Heart left ventricle (tissue), 16 donors: ENCODE data around the gene SUGCT. TPM values are rescaled to one million over a fixed set of nuclear protein-coding genes. Genes with fewer than 3 reads are reported as not detected.

Experiments
- ATAC-seq, 4 donors: fragments of 200-7000 bp; cut with Tn5 transposase; one replicate each; pipeline ENCODE4 v1.9.1; 2020 to 2022; ENCODE audit warnings: moderate library complexity in 4 of 4, mild to moderate bottlenecking in 3 of 4, moderate number of reproducible peaks in 1 of 4
- DNase-seq, 5 donors: peaks; one replicate each; pipeline ENCODE4 v3.0.0-alpha.2; 2020
- H3K27ac ChIP-seq, 12 donors: fragments of 200-600 bp; sonication (generic) in 4 of 12; one replicate each; pipeline versions ENCODE4 v1.5.0 to v1.8.0; 2016 to 2022; ENCODE audit warnings: mild to moderate bottlenecking in 2 of 12
- H3K27me3 ChIP-seq, 9 donors: fragments of 200-600 bp; sonication (generic) in 2 of 9; one replicate each; pipeline versions ENCODE4 v1.5.1 to v1.8.0; 2016 to 2022; ENCODE audit warnings: mild to moderate bottlenecking in 3 of 9
- H3K36me3 ChIP-seq, 9 donors: fragments of 200-600 bp; sonication (generic) in 2 of 9; one replicate each; pipeline versions ENCODE4 v1.5.0 to v1.8.0; 2018 to 2022; ENCODE audit warnings: mild to moderate bottlenecking in 2 of 9
- H3K4me1 ChIP-seq, 12 donors: fragments of 200-600 bp; sonication (generic) in 4 of 12; one replicate each; pipeline versions ENCODE4 v1.5.0 to v1.8.0; 2016 to 2022; ENCODE audit warnings: mild to moderate bottlenecking in 3 of 12
- H3K4me3 ChIP-seq, 12 donors: fragments of 200-600 bp; sonication (generic) in 4 of 12; one replicate each; pipeline versions ENCODE4 v1.5.0 to v1.8.0; 2017 to 2022; ENCODE audit warnings: mild to moderate bottlenecking in 9 of 12, moderate library complexity in 4 of 12
- H3K9me3 ChIP-seq, 12 donors: fragments of 200-600 bp; sonication (generic) in 4 of 12; one replicate each; pipeline versions ENCODE4 v1.5.0 to v1.8.0; 2016 to 2022; ENCODE audit warnings: mild to moderate bottlenecking in 1 of 12
- POLR2A ChIP-seq, 2 donors: fragments of 450-650 bp; IDR thresholded peaks; one replicate each; pipeline ENCODE4 v1.6.1; 2017; ENCODE audit warnings: antibody characterized with exemption in 2 of 2, mild to moderate bottlenecking in 2 of 2, moderate library complexity in 2 of 2
- WGBS, 4 donors: extraction: QIAGEN DNeasy Blood & Tissue Kit in 2 of 4; methylation state at CpG; one replicate each; pipeline versions ENCODE4 v1.1.5 to v1.1.7; 2013 to 2018; 5-methylcytosine and 5-hydroxymethylcytosine counted together
- intact Hi-C, 10 donors: fragments of 100-400 bp; cut with DNase I; formaldehyde crosslinking; loops; one replicate each; pipeline versions ENCODE4 v1.11.1 to v1.14.2; 2022
- polyA plus RNA-seq, 2 donors: library from polyadenylated mRNA; stranded (reverse); fragments of 200-250 nt; gene quantifications; one replicate each; pipeline ENCODE4 v1.2.3, GENCODE V29; 2013
- total RNA-seq, 9 donors: library from RNA; depleted of rRNA in 2 of 9; stranded (reverse); fragments of >200 nt in 2 of 9; fragmentation: NEBNext Ultra II Directional in 3 of 9; extraction: Animal tissue kit (Norgen Biotek cat#: 25700) in 3 of 9; gene quantifications; one replicate each; pipeline versions ENCODE4 v1.1.0 to v1.2.4, GENCODE V29; 2016 to 2023
- TF ChIP-seq, protein P1 (sequence below), 12 donors: fragments of 200-600 bp; sonication (generic) in 4 of 12; IDR thresholded peaks; one replicate each; pipeline versions ENCODE4 v1.5.0 to v1.8.0; 2018 to 2022; ENCODE audit warnings: antibody characterized with exemption in 12 of 12, mild to moderate bottlenecking in 5 of 12
- donor health status: ischemic (EF 13 %, LVEDD 7.1; RV severe dilation, severe dysfunction).
- donor health status: healthy with polysubstance abuse.
- donor health status: DM: no; HTN: yes; CAD: no.
- donor health status: DM: no; HTN: no; CAD: no.
- donor health status: ischemic (EF 25% LVEDD 6.9; RV normal size, moderate dysfunction).
- donor health status: ischemic (EF 25% LVEDD 5.7; RV mildly dilated, moderate dysfunction).
- donor health status: healthy.
- donor health status: DM: yes; HTN: yes; CAD: no.
- donor health status: ischemic (EF 35%, LVEDD 5.7; RV mildly dilated, moderate dysfunction).
- donor health status: nonischemic (EF 11% LVEDD 7.7; RV severe dilation, severe dysfunction).
- donor health status: DM: yes; HTN: yes; CAD: no.
- donor health status: PGD.
- donor health status: ischemic (EF 29% LVEDD 5.4; RV normal size, mild dysfunction).
- donor health status: nonischemic (EF 23%, LVEDD 6.1; RV moderate dilation, normal function).

Gene SUGCT
- total and polyA plus RNA-seq, 11 donors, result 1.4 to 7.6 (median 4.4) TPM

DNA sequence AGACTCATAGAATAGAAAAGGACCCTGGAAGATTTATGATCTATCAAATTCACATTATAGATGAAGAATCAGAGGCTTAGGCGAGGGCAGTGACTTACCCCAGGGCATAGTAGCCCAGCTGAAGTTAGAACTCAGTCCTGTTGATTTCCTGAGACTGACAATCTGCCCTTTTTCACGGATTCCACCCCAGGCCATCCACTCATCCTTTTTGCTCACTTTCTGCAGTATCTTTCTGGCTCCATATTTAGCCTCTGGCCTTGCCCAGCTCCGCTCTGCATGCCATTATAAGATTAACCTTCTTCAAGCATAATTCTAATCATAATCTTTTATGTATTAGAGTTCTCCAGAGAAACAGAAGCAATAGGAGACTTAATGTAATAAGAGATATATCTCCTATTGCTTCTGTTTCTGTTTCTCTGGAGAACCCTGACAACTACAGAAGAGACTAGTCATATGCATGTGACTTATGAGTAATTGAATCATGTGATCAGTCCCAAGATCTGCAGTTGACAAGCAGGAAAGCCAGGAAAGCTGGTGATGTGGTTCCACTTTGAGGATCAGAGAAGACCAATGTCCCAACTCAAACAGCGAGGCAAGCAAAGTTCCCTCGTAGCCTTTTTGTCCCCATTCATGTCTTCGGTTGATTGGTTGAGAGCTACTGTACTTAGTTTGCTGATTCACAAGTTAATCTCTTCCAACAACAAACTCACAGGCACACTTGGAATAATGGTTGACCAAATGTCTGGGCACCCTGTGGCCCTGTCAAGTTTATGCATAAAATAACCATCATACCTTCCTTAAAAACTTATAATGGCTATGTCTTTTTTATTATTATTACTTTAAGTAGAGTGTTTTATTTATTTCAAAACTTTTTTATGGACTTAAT, 412.1 kb downstream of the SUGCT start:
- WGBS, 4 donors, result 85 to 94% (median 91%) methylated on average over 6 of the region's 6 CpGs

DNA sequence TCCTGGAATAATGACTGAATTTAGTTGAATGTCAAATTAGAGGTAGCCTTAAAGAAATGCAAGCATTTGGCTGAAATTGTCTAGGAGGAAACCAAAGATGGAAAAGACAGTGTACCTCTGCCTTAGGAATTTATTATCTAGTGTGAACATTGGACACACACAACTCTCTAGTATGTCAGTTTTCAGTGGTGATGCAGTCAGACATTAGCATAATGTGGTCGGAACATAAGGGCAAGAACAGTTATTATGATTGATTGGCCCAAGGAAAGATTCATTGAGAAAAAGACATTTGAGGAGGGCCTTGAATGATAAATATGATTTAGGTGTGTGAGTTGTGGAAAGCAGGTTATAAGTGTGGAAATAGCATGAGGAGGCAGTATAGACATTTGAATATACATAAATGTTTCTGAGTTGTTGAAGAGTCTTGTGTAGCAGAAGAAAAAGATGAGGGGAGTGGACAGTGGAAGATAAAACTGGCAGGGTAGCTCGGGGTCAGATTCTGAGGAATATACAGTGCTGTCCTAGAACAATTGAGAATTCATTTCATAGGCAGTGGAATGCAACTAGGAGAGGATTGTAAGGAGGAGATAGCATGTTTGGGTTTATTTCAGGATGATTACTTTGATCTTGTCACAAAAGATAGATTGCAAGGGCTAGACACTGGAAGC, 414.7 kb downstream of the SUGCT start:
- DNase-seq (no peak), ATAC-seq (no peak)
- 88 to 93% (median 91%) methylated on average over 2 of the region's 2 CpGs for WGBS, 4 donors
- Histone ChIP-seq H3K4me3 (no peak overlapping the region), H3K4me1 (peaks cover 0 to 17% (median 0%) of the 10 kb centered on the region in 12 donors), H3K9me3 (no peaks in the 10 kb centered on the region), H3K27ac (no peak overlapping the region), H3K27me3 (no peaks in the 10 kb centered on the region), H3K36me3 (no peaks in the 10 kb centered on the region)
- TF ChIP-seq POLR2A (IDR thresholded peaks at IDR 0.05), result no peak
- TF ChIP-seq, protein P1, sequence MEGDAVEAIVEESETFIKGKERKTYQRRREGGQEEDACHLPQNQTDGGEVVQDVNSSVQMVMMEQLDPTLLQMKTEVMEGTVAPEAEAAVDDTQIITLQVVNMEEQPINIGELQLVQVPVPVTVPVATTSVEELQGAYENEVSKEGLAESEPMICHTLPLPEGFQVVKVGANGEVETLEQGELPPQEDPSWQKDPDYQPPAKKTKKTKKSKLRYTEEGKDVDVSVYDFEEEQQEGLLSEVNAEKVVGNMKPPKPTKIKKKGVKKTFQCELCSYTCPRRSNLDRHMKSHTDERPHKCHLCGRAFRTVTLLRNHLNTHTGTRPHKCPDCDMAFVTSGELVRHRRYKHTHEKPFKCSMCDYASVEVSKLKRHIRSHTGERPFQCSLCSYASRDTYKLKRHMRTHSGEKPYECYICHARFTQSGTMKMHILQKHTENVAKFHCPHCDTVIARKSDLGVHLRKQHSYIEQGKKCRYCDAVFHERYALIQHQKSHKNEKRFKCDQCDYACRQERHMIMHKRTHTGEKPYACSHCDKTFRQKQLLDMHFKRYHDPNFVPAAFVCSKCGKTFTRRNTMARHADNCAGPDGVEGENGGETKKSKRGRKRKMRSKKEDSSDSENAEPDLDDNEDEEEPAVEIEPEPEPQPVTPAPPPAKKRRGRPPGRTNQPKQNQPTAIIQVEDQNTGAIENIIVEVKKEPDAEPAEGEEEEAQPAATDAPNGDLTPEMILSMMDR (IDR thresholded peaks at IDR 0.05), result no peak
- intact Hi-C loops, result no loop called here

More for the DNA sequence above, 412.1 kb downstream of the SUGCT start:
- Histone ChIP-seq H3K27me3 (no peaks in the 10 kb centered on the region), H3K4me1 (peaks cover 0 to 15% (median 0%) of the 10 kb centered on the region in 12 donors), H3K4me3 (no peak overlapping the region), H3K36me3 (no peaks in the 10 kb centered on the region), H3K9me3 (no peaks in the 10 kb centered on the region), H3K27ac (no peak overlapping the region)
- TF ChIP-seq, protein P1 (IDR thresholded peaks at IDR 0.05), result no peak
- no peak for TF ChIP-seq POLR2A (IDR thresholded peaks at IDR 0.05)
- intact Hi-C loops, result no loop called here
- no peak for ATAC-seq
- no peak for DNase-seq

DNA sequence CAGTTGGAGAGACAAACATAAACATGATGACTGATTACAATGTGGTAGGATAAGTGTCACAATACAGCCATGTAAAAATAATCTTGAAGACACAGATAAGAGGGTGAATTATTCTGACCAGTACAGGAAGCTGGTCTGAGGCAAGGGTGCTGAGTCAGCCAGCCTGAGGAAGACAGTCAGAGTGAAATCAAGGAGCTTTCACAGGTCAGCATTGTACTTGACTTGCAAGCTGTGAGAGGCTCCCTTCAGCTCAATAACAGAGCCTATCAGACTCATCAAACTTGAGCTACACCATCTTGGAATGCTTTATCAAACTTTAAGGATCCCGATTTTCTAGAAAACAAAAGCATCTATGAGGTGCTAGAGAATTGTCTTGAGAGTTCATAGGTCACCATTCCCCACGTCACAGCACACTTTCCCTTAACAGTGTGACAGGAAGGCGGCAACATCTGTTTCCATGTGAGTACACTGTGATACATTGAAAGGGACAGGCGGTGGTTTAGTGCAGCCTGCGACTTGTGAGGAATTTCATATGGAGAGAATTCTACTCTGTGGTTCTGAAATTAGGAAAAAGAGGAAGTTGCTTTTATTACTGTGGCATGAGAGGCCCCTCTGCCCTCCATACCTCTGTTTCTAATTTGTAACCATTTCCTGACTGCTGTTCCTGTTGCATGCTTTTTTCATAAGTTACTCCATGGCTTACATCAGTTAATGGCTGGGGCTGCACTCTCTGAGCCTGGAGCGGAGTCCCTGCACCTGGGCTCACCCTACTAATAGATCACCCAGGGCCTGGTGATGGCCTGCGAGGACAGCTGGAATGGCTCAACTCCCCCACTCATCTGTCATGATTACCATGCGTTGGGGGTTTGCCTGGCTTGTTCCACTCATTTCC, 417.1 kb downstream of the SUGCT start:
- Histone ChIP-seq H3K36me3 (no peaks in the 10 kb centered on the region), H3K4me3 (no peak overlapping the region), H3K27me3 (no peaks in the 10 kb centered on the region), H3K4me1 (peaks cover 0 to 17% (median 0%) of the 10 kb centered on the region in 12 donors), H3K27ac (peak overlapping the region in 1 of 12 donors; percentile 49), H3K9me3 (no peaks in the 10 kb centered on the region)
- ATAC-seq (peak in 3 of 4 donors; percentile 39 to 75 (median 50)), DNase-seq (peak in 2 of 5 donors; percentile 21 to 51)
- WGBS, 4 donors, result 43 to 53% (median 49%) methylated on average over 8 of the region's 8 CpGs
- TF ChIP-seq, protein P1 (IDR thresholded peaks at IDR 0.05), result no peak
- TF ChIP-seq POLR2A (IDR thresholded peaks at IDR 0.05), result no peak
- intact Hi-C loops, result no loop called here
